Tibial artery (tissue), 4 donors: ENCODE results near the gene NLRP7.
"Not testable (repeated sequence)": the region's sequence is repeated elsewhere in the genome, so short reads cannot be mapped to it uniquely, and the experiment has no call there.

ENCODE experiments used
- DNase-seq, 2 donors: peaks; one replicate each; pipeline ENCODE4 v3.0.0-alpha.2; 2019
- H3K27ac ChIP-seq, 2 donors: fragments of 200-600 bp; sonication (generic) in 1 of 2; 1 replicate in 1 of 2; 2 replicates in 1 of 2; pipeline ENCODE4 v1.5.1; 2018 to 2019; ENCODE audit warnings: mild to moderate bottlenecking in 1 of 2
- H3K27me3 ChIP-seq, 2 donors: fragments of 200-600 bp; sonication (generic) in 1 of 2; one replicate each; pipeline versions ENCODE4 v1.5.1 to v1.6.0; 2016 to 2019
- H3K36me3 ChIP-seq, 3 donors: fragments of 200-600 bp; sonication (generic) in 2 of 3; one replicate each; pipeline ENCODE4 v1.5.1; 2016 to 2019; ENCODE audit warnings: mild to moderate bottlenecking in 2 of 3
- H3K4me1 ChIP-seq, 4 donors: fragments of 200-600 bp; sonication (generic) in 2 of 4; 1 replicate in 3 of 4; 2 replicates in 1 of 4; pipeline ENCODE4 v1.5.1; 2016 to 2019
- H3K4me3 ChIP-seq, 2 donors: fragments of 200-600 bp; sonication (generic) in 1 of 2; 1 replicate in 1 of 2; 2 replicates in 1 of 2; pipeline ENCODE4 v1.5.1; 2018 to 2019; ENCODE audit warnings: mild to moderate bottlenecking in 2 of 2
- H3K9me3 ChIP-seq, 3 donors: fragments of 200-600 bp; sonication (generic) in 1 of 3; one replicate each; pipeline ENCODE4 v1.5.1; 2016 to 2019
- CTCF ChIP-seq, 2 experiments: fragments of 200-600 bp in 1 of 2; fragments of 450-650 bp in 1 of 2; IDR thresholded peaks; one replicate each; pipeline ENCODE4 v1.5.1; 2017 to 2019; ENCODE audit warnings: antibody characterized with exemption in 2 of 2, mild to moderate bottlenecking in 1 of 2, moderate library complexity in 1 of 2
- intact Hi-C: fragments of 100-400 bp; cut with DNase I; formaldehyde crosslinking; loops from one replicate; pipeline ENCODE4 v1.15.0; 2023; ENCODE audit warnings: low total_unique reads

NLRP7 gene

DNA sequence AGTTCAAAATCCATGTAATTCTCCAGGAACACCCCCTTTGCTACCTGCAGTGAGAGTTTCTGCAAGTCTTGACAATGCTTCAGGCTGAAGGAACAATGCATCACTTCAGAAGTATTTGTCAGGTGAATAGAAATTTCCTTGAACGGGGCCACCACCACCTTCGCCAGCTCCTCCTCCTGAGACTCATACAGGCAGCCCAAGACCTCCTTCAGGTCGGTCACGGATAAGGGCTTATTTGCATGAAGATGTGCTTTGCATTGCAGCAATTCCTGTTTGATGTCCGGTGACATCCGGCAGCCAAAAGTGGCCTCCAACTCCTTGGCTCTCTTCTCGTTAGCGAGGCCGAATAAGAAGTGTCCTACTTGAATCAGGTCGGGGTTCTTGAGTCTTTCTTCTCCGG is 8.4 kb downstream of the NLRP7 start:
- H3K4me3 ChIP-seq = no peak overlapping the region
- no peaks in the 10 kb centered on the region for H3K4me1 ChIP-seq
- H3K36me3 ChIP-seq = no peaks in the 10 kb centered on the region
- H3K9me3 ChIP-seq = no peaks in the 10 kb centered on the region
- no peak for DNase-seq
- peaks cover 0 to 3% of the 10 kb centered on the region in 2 donors for H3K27me3 ChIP-seq
- no peak for TF ChIP-seq CTCF (IDR thresholded peaks at IDR 0.05)
- intact Hi-C loops = no loop called here
- no peak overlapping the region for H3K27ac ChIP-seq

DNA sequence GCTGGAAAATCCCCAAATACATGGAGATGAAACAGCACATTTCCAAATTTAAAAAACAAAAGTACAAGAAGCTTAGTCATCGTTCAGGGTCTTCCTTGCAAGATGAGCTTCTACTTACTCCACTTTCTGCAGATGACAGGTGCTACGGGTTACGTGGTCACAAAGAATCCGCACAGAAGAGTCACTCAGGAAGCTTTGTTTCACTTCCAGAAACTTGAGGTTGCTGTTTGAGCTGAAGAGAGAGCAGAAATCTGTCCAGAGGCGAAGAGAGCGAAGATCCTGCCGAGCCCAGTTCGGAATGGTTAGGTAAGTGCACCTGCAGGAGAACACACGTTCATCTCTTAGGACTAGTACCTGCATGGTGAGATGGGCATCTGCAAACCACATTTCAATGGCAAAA is 9.4 kb downstream of the NLRP7 start:
- Histone ChIP-seq H3K27me3 (peaks cover 0 to 3% of the 10 kb centered on the region in 2 donors), H3K4me1 (no peaks in the 10 kb centered on the region), H3K36me3 (no peaks in the 10 kb centered on the region), H3K27ac (no peak overlapping the region), H3K4me3 (no peak overlapping the region), H3K9me3 (no peaks in the 10 kb centered on the region)
- intact Hi-C loops = no loop called here
- TF ChIP-seq CTCF (IDR thresholded peaks at IDR 0.05) = no peak
- DNase-seq = no peak

DNA sequence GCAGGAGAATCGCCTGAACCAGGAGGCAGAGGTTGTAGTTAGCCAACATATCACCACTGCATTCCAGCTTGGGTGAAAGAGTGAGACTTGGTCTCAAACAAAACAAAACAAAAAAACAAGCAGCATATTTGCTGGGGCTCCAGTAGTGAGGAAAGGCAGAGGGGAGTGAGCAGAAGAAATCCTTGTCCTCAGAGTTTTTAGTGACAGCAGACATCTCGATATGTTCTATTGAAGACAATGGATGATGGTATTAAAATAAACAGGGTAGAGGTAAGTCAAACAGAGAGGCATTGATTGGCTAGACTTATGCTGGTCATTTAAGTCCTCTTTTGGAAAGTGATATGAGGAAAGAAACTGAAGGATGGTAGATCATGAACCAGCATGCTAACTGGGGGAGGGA is 19.0 kb downstream of the NLRP7 start:
- Histone ChIP-seq H3K4me1 (no peaks in the 10 kb centered on the region), H3K9me3 (peaks cover 0 to 23% (median 17%) of the 10 kb centered on the region in 3 donors), H3K27ac (no peak overlapping the region), H3K27me3 (no peaks in the 10 kb centered on the region), H3K36me3 (no peaks in the 10 kb centered on the region), H3K4me3 (no peak overlapping the region)
- no peak for DNase-seq
- intact Hi-C loops = no loop called here
- no peak for TF ChIP-seq CTCF (IDR thresholded peaks at IDR 0.05)

DNA sequence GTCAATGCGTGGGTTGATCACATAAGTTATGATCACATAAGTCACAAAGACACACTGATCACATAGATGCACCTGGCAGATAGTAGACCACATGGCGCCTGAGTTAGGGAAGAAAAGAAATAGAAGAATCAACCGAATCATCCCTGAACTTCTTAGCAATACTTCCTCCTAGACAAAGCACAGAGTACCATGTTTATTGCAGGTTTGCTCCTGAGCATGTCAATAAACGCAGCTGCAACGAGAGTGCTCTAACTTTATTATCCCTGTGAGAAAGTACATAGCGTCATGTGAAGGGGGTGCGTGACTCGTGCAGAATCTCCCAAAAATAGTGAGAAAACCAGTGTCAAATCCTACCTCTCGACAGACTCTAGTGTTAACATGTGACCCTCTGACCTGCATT is 24.1 kb downstream of the NLRP7 start:
- Histone ChIP-seq H3K9me3 (peaks cover 0 to 14% (median 6%) of the 10 kb centered on the region in 3 donors), H3K4me3 (no peak overlapping the region), H3K27me3 (peaks cover 0 to 9% of the 10 kb centered on the region in 2 donors), H3K36me3 (no peaks in the 10 kb centered on the region), H3K4me1 (no peaks in the 10 kb centered on the region), H3K27ac (no peak overlapping the region)
- intact Hi-C loops = no loop called here
- no peak for TF ChIP-seq CTCF (IDR thresholded peaks at IDR 0.05)
- no peak for DNase-seq

DNA sequence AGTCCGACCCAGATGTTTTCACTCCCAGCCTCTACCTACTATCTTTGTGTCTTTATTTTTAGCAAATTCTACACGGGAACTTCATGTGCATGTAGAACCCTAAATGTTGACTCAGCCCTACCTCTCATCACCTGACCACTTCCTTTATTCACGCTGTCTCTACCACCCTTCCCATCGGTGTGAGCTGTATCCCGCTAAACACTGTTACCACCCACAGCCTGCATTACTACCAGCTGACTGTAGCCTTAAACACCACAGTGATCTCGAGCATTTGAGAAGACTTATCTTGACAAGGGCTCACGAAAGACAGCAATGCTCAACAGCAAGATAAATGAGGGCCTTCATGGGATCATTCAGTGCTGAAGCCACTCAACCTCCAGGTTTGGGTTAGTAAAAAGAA is 26.2 kb downstream of the NLRP7 start:
- Histone ChIP-seq H3K27me3 (peaks cover 0 to 9% of the 10 kb centered on the region in 2 donors), H3K4me3 (no peak overlapping the region), H3K27ac (no peak overlapping the region), H3K36me3 (no peaks in the 10 kb centered on the region), H3K9me3 (peaks cover 0 to 7% (median 0%) of the 10 kb centered on the region in 3 donors), H3K4me1 (no peaks in the 10 kb centered on the region)
- no peak for DNase-seq
- intact Hi-C loops = no loop called here
- no peak for TF ChIP-seq CTCF (IDR thresholded peaks at IDR 0.05)

- DNase-seq, H3K9me3 ChIP-seq, H3K36me3 ChIP-seq, H3K4me1 ChIP-seq, intact Hi-C loops, H3K4me3 ChIP-seq, H3K27me3 ChIP-seq, H3K27ac ChIP-seq: not testable (repeated sequence)
Measured at GRCh38 chr19:54919646-54920563, 27.4 kb downstream of the NLRP7 start.
